NK-92 treated with Interleukin-12 subunit alpha and Interleukin-12 subunit beta, amount 100 ng/mL, for 24 hours (cell line): ENCODE results near the gene MST1R.
"Not testable (repeated sequence)": the region's sequence is repeated elsewhere in the genome, so short reads cannot be mapped to it uniquely, and the experiment has no call there.

Source experiments
- DNase-seq: peaks from one replicate; lab custom pipeline; 2025; lab: John Stamatoyannopoulos, UW

MST1R gene

GRCh38 chr3:49903451-49904424 is at the start of gene MST1R:
MST1R (minus strand) TSS chr3:49903873; CDS start chr3:49903609, 264 bp downstream.
- no peak for DNase-seq

- DNase-seq, result no peak
Observed at GRCh38 chr3:49952924-49953323, 49.3 kb upstream of the MST1R start.

GRCh38 chr3:49942651-49943050 is 39.0 kb upstream of the MST1R start:
- no peak for DNase-seq

GRCh38 chr3:49940667-49941249 is 37.1 kb upstream of the MST1R start:
- no peak for DNase-seq

- peak; percentile 90 for DNase-seq
Observed at GRCh38 chr3:49939858-49940666, 36.4 kb upstream of the MST1R start, which contains the start of gene RBM6. RBM6 (plus strand) TSS chr3:49940150; CDS start chr3:49962642, 22,492 bp downstream.

- DNase-seq, result no peak
Observed at GRCh38 chr3:49937090-49937489, 33.4 kb upstream of the MST1R start.

- not testable (repeated sequence) for DNase-seq
Observed at GRCh38 chr3:49932281-49932680, 28.6 kb upstream of the MST1R start.

GRCh38 chr3:49930922-49931321 is 27.2 kb upstream of the MST1R start:
- DNase-seq, result no peak

GRCh38 chr3:49930168-49930690 is 26.6 kb upstream of the MST1R start:
- DNase-seq, result no peak

GRCh38 chr3:49929291-49930167 is 25.9 kb upstream of the MST1R start, which contains the start of gene MON1A:
MON1A (minus strand) TSS chr3:49929811; CDS start chr3:49913346, 16,465 bp downstream.
- peak; percentile 76 for DNase-seq

GRCh38 chr3:49928481-49929017 is 24.9 kb upstream of the MST1R start:
- DNase-seq, result no peak

- no peak for DNase-seq
Observed at GRCh38 chr3:49927798-49928197, 24.1 kb upstream of the MST1R start.

- DNase-seq, result no peak
Observed at GRCh38 chr3:49926117-49926728, 22.6 kb upstream of the MST1R start.

GRCh38 chr3:49925485-49925884 is 21.8 kb upstream of the MST1R start:
- no peak for DNase-seq

GRCh38 chr3:49924683-49925082 is 21.0 kb upstream of the MST1R start:
- no peak for DNase-seq

- DNase-seq, result not testable (repeated sequence)
Observed at GRCh38 chr3:49917806-49918590, 14.3 kb upstream of the MST1R start.

GRCh38 chr3:49916686-49917085 is 13.0 kb upstream of the MST1R start:
- DNase-seq, result no peak

- no peak for DNase-seq
Observed at GRCh38 chr3:49914906-49915305, 11.2 kb upstream of the MST1R start.

- DNase-seq, result no peak
Observed at GRCh38 chr3:49912881-49913281, 9.2 kb upstream of the MST1R start.
